IPS-18a (cell line): ENCODE data around the gene ITGB2.

Experiments used
- H3K27ac ChIP-seq: one replicate; pipeline ENCODE4 v1.5.1; 2013; ENCODE audit warnings: low read length
- H3K27me3 ChIP-seq: one replicate; pipeline ENCODE4 v1.6.1; 2013; ENCODE audit warnings: mild to moderate bottlenecking, low read length; ENCODE audit not compliant: control insufficient read depth, insufficient read depth
- H3K36me3 ChIP-seq: one replicate; pipeline ENCODE4 v1.6.1; 2013; ENCODE audit warnings: low read depth, low read length; ENCODE audit not compliant: control insufficient read depth
- H3K4me1 ChIP-seq: one replicate; pipeline ENCODE4 v1.6.1; 2013; ENCODE audit warnings: low read depth, low read length; ENCODE audit not compliant: control insufficient read depth
- H3K4me3 ChIP-seq: one replicate; pipeline ENCODE4 v1.5.1; 2013; ENCODE audit warnings: low read length
- H3K9ac ChIP-seq: one replicate; pipeline ENCODE4 v1.6.1; 2013; ENCODE audit warnings: mild to moderate bottlenecking, low read length, moderate library complexity
- H3K9me3 ChIP-seq: one replicate; pipeline ENCODE4 v1.6.1; 2013; ENCODE audit warnings: low read depth, low read length; ENCODE audit not compliant: control insufficient read depth

The ITGB2 gene

GRCh38 chr21:44892536-44893277 lies 28.0 kb downstream of the ITGB2 start:
- no peak overlapping the region for H3K4me3 ChIP-seq
- no peaks in the 10 kb centered on the region for H3K36me3 ChIP-seq
- no peak overlapping the region for H3K9ac ChIP-seq
- H3K4me1 ChIP-seq, result no peaks in the 10 kb centered on the region
- no peak overlapping the region for H3K27ac ChIP-seq
- no peaks in the 10 kb centered on the region for H3K27me3 ChIP-seq
- H3K9me3 ChIP-seq, result no peaks in the 10 kb centered on the region

- no peaks in the 10 kb centered on the region for H3K4me1 ChIP-seq
Measured at GRCh38 chr21:44892095-44892494, 28.6 kb downstream of the ITGB2 start.

GRCh38 chr21:44891631-44892031 lies 29.1 kb downstream of the ITGB2 start:
- Histone ChIP-seq H3K27me3 (no peaks in the 10 kb centered on the region), H3K4me1 (no peaks in the 10 kb centered on the region), H3K36me3 (no peaks in the 10 kb centered on the region), H3K9ac (no peak overlapping the region), H3K9me3 (no peaks in the 10 kb centered on the region), H3K27ac (no peak overlapping the region), H3K4me3 (no peak overlapping the region)

More at GRCh38 chr21:44892095-44892494, 28.6 kb downstream of the ITGB2 start:
- no peak overlapping the region for H3K27ac ChIP-seq
- no peak overlapping the region for H3K4me3 ChIP-seq
- no peaks in the 10 kb centered on the region for H3K36me3 ChIP-seq
- H3K9ac ChIP-seq, result no peak overlapping the region
- no peaks in the 10 kb centered on the region for H3K9me3 ChIP-seq
- no peaks in the 10 kb centered on the region for H3K27me3 ChIP-seq

GRCh38 chr21:44890961-44891541 lies 29.6 kb downstream of the ITGB2 start:
- Histone ChIP-seq H3K4me3 (no peak overlapping the region), H3K9ac (no peak overlapping the region), H3K27ac (no peak overlapping the region), H3K9me3 (no peaks in the 10 kb centered on the region), H3K4me1 (no peaks in the 10 kb centered on the region), H3K36me3 (no peaks in the 10 kb centered on the region), H3K27me3 (no peaks in the 10 kb centered on the region)

GRCh38 chr21:44890338-44890931 lies 30.3 kb downstream of the ITGB2 start:
- Histone ChIP-seq H3K9ac (no peak overlapping the region), H3K36me3 (no peaks in the 10 kb centered on the region), H3K4me3 (no peak overlapping the region), H3K4me1 (no peaks in the 10 kb centered on the region), H3K27me3 (no peaks in the 10 kb centered on the region), H3K9me3 (no peaks in the 10 kb centered on the region), H3K27ac (no peak overlapping the region)

GRCh38 chr21:44889625-44890337 lies 30.9 kb downstream of the ITGB2 start:
- no peak overlapping the region for H3K9ac ChIP-seq
- H3K27me3 ChIP-seq, result no peaks in the 10 kb centered on the region
- H3K4me1 ChIP-seq, result no peaks in the 10 kb centered on the region
- no peaks in the 10 kb centered on the region for H3K36me3 ChIP-seq
- no peaks in the 10 kb centered on the region for H3K9me3 ChIP-seq
- no peak overlapping the region for H3K4me3 ChIP-seq
- no peak overlapping the region for H3K27ac ChIP-seq

GRCh38 chr21:44888581-44889550 lies 31.8 kb downstream of the ITGB2 start:
- H3K36me3 ChIP-seq, result no peaks in the 10 kb centered on the region
- H3K4me3 ChIP-seq, result no peak overlapping the region
- H3K9ac ChIP-seq, result no peak overlapping the region
- H3K27me3 ChIP-seq, result no peaks in the 10 kb centered on the region
- H3K9me3 ChIP-seq, result no peaks in the 10 kb centered on the region
- no peaks in the 10 kb centered on the region for H3K4me1 ChIP-seq
- H3K27ac ChIP-seq, result no peak overlapping the region

GRCh38 chr21:44887807-44888580 lies 32.7 kb downstream of the ITGB2 start:
- H3K36me3 ChIP-seq, result no peaks in the 10 kb centered on the region
- no peak overlapping the region for H3K27ac ChIP-seq
- no peaks in the 10 kb centered on the region for H3K27me3 ChIP-seq
- no peak overlapping the region for H3K4me3 ChIP-seq
- H3K4me1 ChIP-seq, result no peaks in the 10 kb centered on the region
- no peaks in the 10 kb centered on the region for H3K9me3 ChIP-seq
- H3K9ac ChIP-seq, result no peak overlapping the region

GRCh38 chr21:44887126-44887806 lies 33.4 kb downstream of the ITGB2 start:
- Histone ChIP-seq H3K27ac (no peak overlapping the region), H3K4me1 (no peaks in the 10 kb centered on the region), H3K27me3 (no peaks in the 10 kb centered on the region), H3K36me3 (no peaks in the 10 kb centered on the region), H3K4me3 (no peak overlapping the region), H3K9ac (no peak overlapping the region), H3K9me3 (no peaks in the 10 kb centered on the region)
